GM18861 (cell line): ENCODE measurements around the gene PADI4.

Source experiments
- ATAC-seq: cut with Tn5 transposase; IDR thresholded peaks from one replicate; pipeline ENCODE4 v1.9.1; 2021; ENCODE audit not compliant: unreplicated experiment

PADI4 gene

DNA sequence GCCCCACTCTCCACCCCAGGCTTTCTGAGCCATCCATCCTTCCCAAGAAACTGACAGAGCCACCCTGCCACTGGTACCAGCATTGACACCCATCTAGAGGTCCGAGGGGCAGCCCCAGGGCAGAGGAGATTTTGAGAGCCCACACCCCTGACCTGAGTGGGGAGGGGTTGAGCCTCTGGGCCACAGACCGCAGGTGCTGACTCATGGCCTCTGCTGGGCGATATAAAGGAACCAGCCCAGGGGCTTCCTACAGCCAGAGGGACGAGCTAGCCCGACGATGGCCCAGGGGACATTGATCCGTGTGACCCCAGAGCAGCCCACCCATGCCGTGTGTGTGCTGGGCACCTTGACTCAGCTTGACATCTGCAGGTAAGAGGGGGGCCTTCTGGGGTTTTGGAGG, at the start of gene PADI4:
Gene PADI4 (plus strand): TSS at position 252 of the 400 bp plus-strand sequence. CDS start 26 bp downstream, at position 278.
- no peak for ATAC-seq

DNA sequence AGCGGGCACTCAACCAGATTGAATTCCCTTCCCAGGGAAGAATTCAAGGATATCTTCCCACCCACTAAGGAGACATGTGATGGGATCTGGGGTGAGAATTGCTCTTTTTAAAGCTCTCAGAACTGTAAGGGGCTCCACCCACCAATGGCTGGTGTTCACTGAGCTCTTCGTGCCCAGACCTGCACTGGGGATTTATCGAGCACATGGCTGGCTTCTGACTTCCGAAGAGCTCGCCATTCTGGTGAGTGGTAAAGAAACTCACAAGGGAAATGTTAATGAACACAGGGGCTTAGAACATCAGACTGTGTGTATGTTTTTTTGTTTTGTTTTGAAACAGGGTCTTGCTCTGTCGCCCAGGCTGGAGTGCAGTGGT, 49.3 kb upstream of the PADI4 start:
- no peak for ATAC-seq

DNA sequence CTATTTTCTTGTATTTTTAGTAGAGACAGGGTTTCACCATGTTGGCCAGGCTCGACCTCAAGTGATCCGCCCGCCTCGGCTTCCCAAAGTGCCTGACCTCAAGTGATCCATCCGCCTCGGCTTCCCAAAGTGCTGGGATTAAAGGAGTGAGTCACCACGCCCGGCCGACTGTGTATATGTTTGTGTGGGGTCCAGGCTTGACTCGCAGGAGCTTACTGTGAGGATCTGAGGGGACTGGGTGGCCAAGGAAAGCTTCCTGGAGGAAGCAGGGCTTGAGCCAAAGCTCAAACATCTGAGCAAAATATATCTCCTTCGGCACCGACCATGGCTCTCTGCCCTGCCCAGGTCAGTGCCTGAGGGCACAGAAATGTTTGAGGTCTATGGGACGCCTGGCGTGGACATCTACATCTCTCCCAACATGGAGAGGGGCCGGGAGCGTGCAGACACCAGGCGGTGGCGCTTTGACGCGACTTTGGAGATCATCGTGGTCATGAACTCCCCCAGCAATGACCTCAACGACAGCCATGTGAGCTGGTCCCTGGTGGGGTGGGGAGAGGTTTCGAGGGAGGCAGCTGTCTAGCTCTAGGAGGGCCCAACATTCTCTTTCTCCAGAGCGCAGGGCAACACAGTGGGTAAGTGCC, 48.6 kb upstream of the PADI4 start:
- no peak for ATAC-seq

DNA sequence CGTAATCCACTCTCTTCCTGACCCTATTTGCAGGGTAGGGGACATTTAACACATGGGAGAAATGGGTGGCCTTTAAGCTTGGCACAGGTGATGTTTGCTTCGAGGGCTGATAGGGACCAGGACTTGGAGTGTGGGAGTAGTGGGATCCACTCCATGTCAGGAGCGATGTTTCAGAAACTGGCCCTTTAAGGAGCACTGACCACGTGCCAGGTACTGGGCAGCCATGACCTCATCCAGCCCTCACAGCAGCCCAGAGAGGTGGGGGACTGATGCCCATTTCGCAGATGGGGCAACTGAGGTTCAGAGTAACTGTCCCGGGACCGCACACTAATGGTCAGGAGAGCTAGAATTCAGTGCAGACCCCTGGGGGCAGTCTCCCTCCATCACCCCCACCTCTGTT, 47.7 kb upstream of the PADI4 start:
- ATAC-seq = no peak

DNA sequence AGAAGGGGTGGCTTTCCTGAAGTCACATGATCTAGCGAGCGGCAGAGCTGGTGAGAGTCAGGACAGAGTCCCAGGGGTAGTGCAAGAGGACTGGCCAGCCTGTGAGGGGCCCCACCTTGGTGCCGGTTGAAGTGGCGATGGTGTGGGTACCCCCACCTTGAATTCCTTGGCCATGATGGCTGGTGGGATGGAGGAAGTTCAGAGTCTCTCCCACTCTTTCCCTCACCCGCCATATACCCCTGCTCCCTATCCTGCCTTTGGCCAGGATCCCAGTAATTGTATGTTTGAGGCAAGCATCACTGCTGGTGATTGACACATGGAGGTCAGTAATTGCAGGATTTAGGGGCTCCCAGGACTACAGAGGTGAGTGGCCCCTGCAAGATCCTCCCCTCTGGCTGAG, 47.3 kb upstream of the PADI4 start:
- ATAC-seq = no peak

GRCh38 chr1:17263936-17264335, 44.1 kb upstream of the PADI4 start:
- no peak for ATAC-seq

GRCh38 chr1:17264470-17264869, 43.5 kb upstream of the PADI4 start:
- ATAC-seq = no peak

DNA sequence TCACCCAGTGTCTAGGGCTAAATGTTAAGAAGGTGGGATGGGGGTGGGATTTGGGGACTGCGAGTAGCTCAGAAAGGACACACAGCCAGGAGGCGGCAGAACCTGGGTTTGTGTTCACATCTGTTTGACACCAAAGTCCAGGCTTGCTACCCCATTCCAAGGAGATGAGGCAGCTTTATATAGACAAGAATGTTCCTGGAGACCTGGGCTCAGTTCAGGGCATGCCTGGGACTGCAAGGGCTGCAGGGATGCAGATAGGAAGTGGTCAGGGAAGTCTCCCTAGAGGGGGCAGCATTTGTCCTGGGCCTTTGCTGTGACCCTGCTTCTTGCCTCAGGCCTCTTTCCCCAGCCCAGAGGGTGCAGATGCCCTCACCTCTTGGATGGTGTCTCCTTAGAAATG, 42.8 kb upstream of the PADI4 start:
- no peak for ATAC-seq

DNA sequence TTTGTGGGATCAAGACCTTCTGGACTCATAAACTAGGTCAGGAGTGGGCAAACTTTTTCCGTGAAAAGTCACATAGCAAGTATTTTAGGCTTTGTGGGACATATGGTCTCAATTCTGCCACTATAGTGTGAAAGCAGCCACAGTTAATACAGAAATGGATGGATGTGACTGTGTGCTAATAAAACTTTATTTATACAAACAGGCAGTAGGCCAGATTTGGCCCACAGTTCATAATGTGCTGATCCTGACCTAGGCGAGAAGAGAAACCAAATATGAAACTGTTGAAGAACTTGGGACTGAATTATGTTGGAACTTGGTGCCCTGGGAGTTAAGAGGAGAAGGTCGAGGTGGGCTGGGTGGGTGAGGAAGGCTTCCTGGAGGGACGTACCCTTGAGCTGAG, 42.0 kb upstream of the PADI4 start:
- no peak for ATAC-seq

GRCh38 chr1:17270891-17271765, 36.9 kb upstream of the PADI4 start:
- ATAC-seq = no peak

DNA sequence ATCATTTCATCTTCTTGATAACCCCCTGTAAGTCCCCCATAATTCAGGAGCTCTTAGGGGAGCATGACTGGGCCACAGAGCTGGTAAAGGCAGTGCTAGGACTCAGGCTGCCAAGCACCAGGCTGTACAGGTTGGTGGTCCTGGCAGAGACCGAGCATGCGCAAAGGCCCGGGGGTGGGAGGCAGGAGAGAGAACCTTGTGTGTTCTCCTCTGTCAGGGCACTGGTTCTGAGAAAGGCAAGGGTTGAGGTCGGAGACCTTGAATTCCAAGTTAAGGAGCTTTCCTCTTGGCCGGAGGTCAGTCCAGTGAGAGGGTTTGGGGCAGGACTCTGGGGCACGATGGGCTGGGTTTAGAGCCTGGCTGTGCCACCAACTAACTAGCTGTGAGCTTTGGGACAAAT, 35.9 kb upstream of the PADI4 start:
- no peak for ATAC-seq

DNA sequence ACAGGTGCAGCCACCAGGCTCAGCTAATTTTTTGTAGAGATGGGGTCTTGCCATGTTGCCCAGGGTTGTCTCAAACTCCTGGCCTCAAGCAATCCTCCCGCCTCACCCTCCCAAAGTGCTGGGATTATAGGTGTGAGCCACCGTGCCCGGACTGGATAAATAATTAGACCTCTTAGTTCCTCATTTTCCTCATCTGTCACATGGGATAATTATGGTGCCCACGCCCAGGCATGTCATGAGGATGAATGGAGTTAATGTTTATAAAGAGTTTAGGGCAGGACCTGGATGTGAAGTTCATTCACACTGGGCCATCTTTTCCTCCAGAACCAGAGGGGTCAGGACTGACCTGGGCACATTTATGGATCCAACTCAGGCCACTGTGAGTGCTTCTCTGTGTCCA, 35.4 kb upstream of the PADI4 start:
- ATAC-seq = no peak

DNA sequence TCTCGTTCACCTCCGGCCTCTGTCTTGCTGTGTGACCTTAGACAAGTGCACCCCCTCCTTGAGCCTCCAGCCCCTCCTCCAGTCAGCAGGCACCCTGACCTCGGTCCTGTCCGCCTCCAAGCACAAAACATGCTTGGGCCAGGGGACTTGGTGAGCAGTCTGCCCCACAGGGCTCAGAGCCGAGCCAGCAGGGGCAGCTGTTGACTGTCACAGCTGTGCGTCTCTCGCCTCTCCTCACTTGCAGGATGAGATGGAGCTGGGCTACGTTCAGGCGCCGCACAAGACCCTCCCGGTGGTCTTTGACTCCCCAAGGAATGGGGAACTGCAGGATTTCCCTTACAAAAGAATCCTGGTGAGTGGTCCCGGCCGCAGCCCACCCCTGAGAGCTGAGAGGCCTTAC, 34.9 kb upstream of the PADI4 start:
- no peak for ATAC-seq

DNA sequence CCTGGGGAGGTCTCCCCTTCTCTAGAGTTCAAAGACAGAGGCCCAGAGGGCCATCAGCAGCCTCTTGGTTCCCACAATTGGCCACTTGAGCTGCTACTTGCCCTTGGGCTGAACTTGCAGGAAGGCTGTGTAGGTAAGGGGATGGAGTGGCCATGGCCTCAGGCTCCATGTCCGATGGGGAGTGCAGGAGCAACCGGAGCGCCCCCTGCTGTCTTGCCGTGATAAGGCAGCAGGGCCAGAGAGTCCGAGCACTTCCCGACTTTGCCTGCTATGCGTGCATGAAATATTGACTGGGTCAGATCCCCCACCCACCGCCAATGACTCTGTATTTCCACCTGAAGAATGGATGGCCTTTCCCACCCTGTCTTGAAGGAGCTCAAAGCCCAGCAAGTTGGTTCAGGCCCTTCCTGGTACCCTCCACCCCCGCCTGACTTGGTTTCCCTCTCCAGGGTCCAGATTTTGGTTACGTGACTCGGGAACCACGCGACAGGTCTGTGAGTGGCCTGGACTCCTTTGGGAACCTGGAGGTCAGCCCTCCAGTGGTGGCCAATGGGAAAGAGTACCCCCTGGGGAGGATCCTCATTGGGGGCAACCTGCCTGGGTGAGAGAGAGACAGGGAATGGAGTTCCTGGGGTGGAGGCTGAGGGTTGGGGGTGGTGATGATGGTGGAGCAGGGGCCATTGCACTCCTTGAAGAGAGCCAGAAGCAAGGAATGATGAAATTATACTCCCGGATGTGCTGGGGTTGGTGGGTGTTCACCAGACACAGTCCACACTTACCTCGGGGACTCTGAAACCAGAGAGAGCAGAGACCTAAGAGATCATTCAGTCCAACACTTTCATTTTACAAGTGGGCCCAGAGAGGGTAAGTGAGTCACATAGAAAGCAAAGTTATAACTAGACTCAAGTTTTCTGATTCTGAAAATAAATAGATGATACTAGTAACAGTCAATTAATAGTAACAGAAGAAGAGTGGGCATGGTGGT, 33.5 kb upstream of the PADI4 start:
- ATAC-seq = no peak

DNA sequence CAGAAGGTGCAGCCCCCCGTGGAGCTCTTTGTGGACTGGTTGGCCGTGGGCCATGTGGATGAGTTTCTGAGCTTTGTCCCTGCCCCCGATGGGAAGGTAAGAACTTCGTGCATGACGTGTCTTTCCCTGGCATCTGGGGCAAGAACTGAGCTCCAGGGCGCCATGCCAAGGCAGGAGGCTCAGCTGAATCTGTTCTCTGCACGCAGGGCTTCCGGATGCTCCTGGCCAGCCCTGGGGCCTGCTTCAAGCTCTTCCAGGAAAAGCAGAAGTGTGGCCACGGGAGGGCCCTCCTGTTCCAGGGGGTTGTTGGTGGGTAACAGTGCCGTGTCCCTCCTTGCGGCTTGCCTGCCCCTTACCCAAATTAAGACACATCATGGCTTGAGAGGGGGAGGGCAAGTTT, 31.4 kb upstream of the PADI4 start:
- ATAC-seq = no peak

DNA sequence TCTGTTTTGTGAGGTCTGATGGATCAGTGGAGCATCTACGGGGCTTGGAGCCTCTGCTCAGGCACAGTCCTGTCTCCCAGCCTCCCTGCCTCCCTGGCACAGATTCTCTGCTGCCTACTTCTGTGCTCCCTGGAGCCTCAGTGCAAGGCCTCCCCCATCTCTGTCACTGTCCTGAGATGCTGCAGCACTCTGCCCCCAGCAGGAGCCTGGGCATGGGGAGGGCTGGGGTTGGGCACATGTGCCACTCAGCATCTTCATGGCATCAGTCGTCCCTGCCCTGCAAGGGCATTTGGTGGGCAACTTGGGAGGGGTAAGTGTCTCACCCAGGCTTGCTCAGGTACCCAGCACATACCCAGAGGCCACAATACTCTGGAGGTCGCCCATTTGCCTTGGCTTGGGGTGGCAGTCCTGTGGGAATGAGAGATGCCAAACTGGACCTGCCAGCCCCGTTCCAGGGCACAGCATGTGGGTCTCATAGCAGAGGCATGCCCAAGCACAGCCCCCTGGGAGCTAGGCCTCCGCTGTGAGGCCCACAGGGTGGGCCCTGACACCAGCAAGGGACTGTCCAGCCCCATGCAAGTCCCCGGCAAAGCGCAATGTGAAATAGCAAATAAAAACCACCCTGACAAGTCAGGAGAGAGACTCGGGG, 30.4 kb upstream of the PADI4 start:
- ATAC-seq = no peak

DNA sequence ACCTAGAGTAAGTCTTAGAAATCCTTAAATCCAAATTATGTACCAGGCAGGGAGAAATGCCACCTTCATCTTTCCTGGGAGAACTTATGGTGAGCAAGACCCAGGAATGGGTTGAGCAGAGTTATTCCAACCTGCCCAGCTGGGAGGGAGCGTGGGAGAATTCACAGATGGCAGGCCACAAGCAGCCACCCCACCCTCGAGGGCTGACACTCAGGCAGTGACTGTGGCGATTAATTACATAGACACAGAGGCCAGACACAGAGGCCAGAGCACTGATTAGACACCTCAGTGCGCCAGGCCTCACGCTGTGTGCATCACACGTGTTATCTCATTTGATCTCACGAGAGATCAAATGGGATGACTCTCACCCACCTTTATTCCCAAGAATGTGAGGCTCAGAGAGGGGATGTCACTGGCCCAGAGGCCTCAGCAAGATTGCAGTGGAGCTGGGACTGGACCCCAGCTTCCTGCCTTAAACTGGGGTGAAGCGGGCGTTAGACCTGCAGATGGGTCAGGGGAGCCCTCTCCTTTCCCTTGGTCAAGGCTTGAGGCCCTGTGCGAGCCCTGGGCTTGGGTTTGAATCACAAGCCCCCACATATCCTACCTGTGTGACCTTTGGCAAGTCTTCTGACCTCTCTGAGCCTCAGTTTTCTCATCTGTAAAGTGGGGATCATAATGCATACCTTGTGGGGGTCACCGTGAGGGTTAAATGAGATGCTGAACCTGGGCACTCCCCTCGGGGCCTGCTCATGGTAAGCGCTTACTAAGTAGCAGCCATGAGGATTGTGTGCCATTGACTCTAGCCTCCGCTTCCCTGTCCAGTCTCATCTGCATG, 28.8 kb upstream of the PADI4 start:
- ATAC-seq = no peak

- ATAC-seq = no peak
These were observed 27.6 kb upstream of the PADI4 start for GRCh38 chr1:17280436-17280835.

- ATAC-seq = no peak
These were observed 27.1 kb upstream of the PADI4 start for GRCh38 chr1:17280894-17281293.

- ATAC-seq = no peak
These were observed 26.2 kb upstream of the PADI4 start for GRCh38 chr1:17281775-17282181.
